ENCODE data around the gene SLC31A2.

The SLC31A2 gene

DNA sequence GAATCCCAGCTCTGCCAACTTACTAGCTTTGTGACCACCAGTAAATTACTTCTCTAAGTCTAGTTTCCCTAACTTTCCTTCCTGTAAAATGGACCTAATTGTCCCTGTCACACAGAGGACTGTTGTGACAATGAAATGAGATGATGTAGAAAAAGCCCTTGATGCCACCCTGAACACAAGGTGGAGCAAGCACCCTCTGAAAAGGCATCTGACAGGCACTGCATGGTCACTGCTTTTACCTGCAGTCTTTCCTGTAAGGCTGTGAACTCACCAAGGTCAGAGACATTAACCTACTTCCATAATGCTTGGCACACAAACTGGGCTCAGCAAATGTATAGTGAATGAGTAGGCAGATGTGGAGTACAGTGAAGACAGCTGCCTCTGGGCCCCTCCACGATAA, 6.1 kb downstream of the SLC31A2 start:
- H3K4me1 ChIP-seq (ENCODE audit: control extremely low read depth in 1 of 4, control insufficient read depth in 4 of 4, insufficient read depth in 4 of 4, low read length in 3 of 4): peaks cover 19 to 49% (median 37%) of the 10 kb centered on the region in 4 experiments
- H3K4me3 ChIP-seq (ENCODE audit: control insufficient read depth in 1 of 7, extremely low read depth in 1 of 7, insufficient read depth in 4 of 7, low read depth in 2 of 7, low read length in 6 of 7): no peak overlapping the region
- H3K27ac ChIP-seq (ENCODE audit: insufficient read depth in 1 of 2, low read depth in 1 of 2, low read length in 2 of 2, poor library complexity in 1 of 2, severe bottlenecking in 2 of 2): peak overlapping the region in 1 of 2 experiments; percentile 1
- H3K27me3 ChIP-seq (replicated peaks in 2 of 5; ENCODE audit: control insufficient read depth in 4 of 5, insufficient read depth in 5 of 5, low read length in 4 of 5): no peaks in the 10 kb centered on the region
- POLR2A ChIA-PET: no interaction called here
- peaks cover 7 to 36% (median 17%) of the 10 kb centered on the region in 4 experiments for H3K36me3 ChIP-seq (ENCODE audit: control insufficient read depth in 4 of 4, insufficient read depth in 4 of 4, low read length in 3 of 4)
- no peak for DNase-seq
- CTCF ChIA-PET: interaction anchor here (0.9 to 1.5 kb wide), 2 partner anchors 11 to 64 kb away, joined by 3 to 5 read pairs; partner anchors contain the start of genes FKBP15 and SLC31A1
- WGBS (ENCODE audit: insufficient coverage): 67% methylated on average over 1 of the region's 1 CpG
- no peaks in the 10 kb centered on the region for H3K9me3 ChIP-seq (ENCODE audit: control extremely low read depth in 1 of 5, control insufficient read depth in 4 of 5, insufficient read depth in 2 of 5, low read depth in 1 of 5, low read length in 4 of 5)

GRCh38 chr9:113158446-113158845, 7.6 kb downstream of the SLC31A2 start:
- H3K4me1 ChIP-seq (ENCODE audit: control extremely low read depth in 1 of 4, control insufficient read depth in 4 of 4, insufficient read depth in 4 of 4, low read length in 3 of 4): peaks cover 19 to 36% (median 29%) of the 10 kb centered on the region in 4 experiments
- ChIA-PET POLR2A (no interaction called here), CTCF (interaction anchor here (1.4 kb wide), 1 partner anchor 34 kb away, joined by 3 read pairs; no protein-coding TSS in a partner anchor)
- no peaks in the 10 kb centered on the region for H3K27me3 ChIP-seq (replicated peaks in 2 of 5; ENCODE audit: control insufficient read depth in 4 of 5, insufficient read depth in 5 of 5, low read length in 4 of 5)
- no peak overlapping the region for H3K4me3 ChIP-seq (ENCODE audit: control insufficient read depth in 1 of 7, extremely low read depth in 1 of 7, insufficient read depth in 4 of 7, low read depth in 2 of 7, low read length in 6 of 7)
- no peaks in the 10 kb centered on the region for H3K9me3 ChIP-seq (ENCODE audit: control extremely low read depth in 1 of 5, control insufficient read depth in 4 of 5, insufficient read depth in 2 of 5, low read depth in 1 of 5, low read length in 4 of 5)
- H3K27ac ChIP-seq (ENCODE audit: insufficient read depth in 1 of 2, low read depth in 1 of 2, low read length in 2 of 2, poor library complexity in 1 of 2, severe bottlenecking in 2 of 2): no peak overlapping the region
- WGBS (ENCODE audit: insufficient coverage): 96% methylated on average over 5 of the region's 5 CpGs
- H3K36me3 ChIP-seq (ENCODE audit: control insufficient read depth in 4 of 4, insufficient read depth in 4 of 4, low read length in 3 of 4): peaks cover 7 to 52% (median 27%) of the 10 kb centered on the region in 4 experiments
- no peak for DNase-seq

- DNase-seq: no peak
- no peak overlapping the region for H3K27ac ChIP-seq (ENCODE audit: insufficient read depth in 1 of 2, low read depth in 1 of 2, low read length in 2 of 2, poor library complexity in 1 of 2, severe bottlenecking in 2 of 2)
- H3K4me1 ChIP-seq (ENCODE audit: control extremely low read depth in 1 of 4, control insufficient read depth in 4 of 4, insufficient read depth in 4 of 4, low read length in 3 of 4): peaks cover 10 to 17% (median 15%) of the 10 kb centered on the region in 4 experiments
- WGBS (ENCODE audit: insufficient coverage): 40% methylated on average over 1 of the region's 3 CpGs
- H3K27me3 ChIP-seq (replicated peaks in 2 of 5; ENCODE audit: control insufficient read depth in 4 of 5, insufficient read depth in 5 of 5, low read length in 4 of 5): no peaks in the 10 kb centered on the region
- no peak overlapping the region for H3K4me3 ChIP-seq (ENCODE audit: control insufficient read depth in 1 of 7, extremely low read depth in 1 of 7, insufficient read depth in 4 of 7, low read depth in 2 of 7, low read length in 6 of 7)
- ChIA-PET CTCF (interaction anchor here (1.9 to 3.4 kb wide), 2 partner anchors 9 to 14 kb away, joined by 5 to 14 read pairs; partner anchors contain the start of gene SLC31A2), POLR2A (no interaction called here)
- H3K9me3 ChIP-seq (ENCODE audit: control extremely low read depth in 1 of 5, control insufficient read depth in 4 of 5, insufficient read depth in 2 of 5, low read depth in 1 of 5, low read length in 4 of 5): no peaks in the 10 kb centered on the region
- peaks cover 11 to 73% (median 42%) of the 10 kb centered on the region in 4 experiments for H3K36me3 ChIP-seq (ENCODE audit: control insufficient read depth in 4 of 4, insufficient read depth in 4 of 4, low read length in 3 of 4)
Observed at GRCh38 chr9:113160571-113160970, 9.8 kb downstream of the SLC31A2 start.

GRCh38 chr9:113163001-113163400, 12.2 kb downstream of the SLC31A2 start:
- Histone ChIP-seq H3K27me3 (replicated peaks in 2 of 5; ENCODE audit: control insufficient read depth in 4 of 5, insufficient read depth in 5 of 5, low read length in 4 of 5) (no peaks in the 10 kb centered on the region), H3K4me3 (ENCODE audit: control insufficient read depth in 1 of 7, extremely low read depth in 1 of 7, insufficient read depth in 4 of 7, low read depth in 2 of 7, low read length in 6 of 7) (no peak overlapping the region), H3K9me3 (ENCODE audit: control extremely low read depth in 1 of 5, control insufficient read depth in 4 of 5, insufficient read depth in 2 of 5, low read depth in 1 of 5, low read length in 4 of 5) (no peaks in the 10 kb centered on the region), H3K4me1 (ENCODE audit: control extremely low read depth in 1 of 4, control insufficient read depth in 4 of 4, insufficient read depth in 4 of 4, low read length in 3 of 4) (no peaks in the 10 kb centered on the region), H3K27ac (ENCODE audit: insufficient read depth in 1 of 2, low read depth in 1 of 2, low read length in 2 of 2, poor library complexity in 1 of 2, severe bottlenecking in 2 of 2) (no peak overlapping the region), H3K36me3 (ENCODE audit: control insufficient read depth in 4 of 4, insufficient read depth in 4 of 4, low read length in 3 of 4) (peaks cover 15 to 91% (median 63%) of the 10 kb centered on the region in 4 experiments)
- WGBS (ENCODE audit: insufficient coverage): 61% methylated on average over 3 of the region's 3 CpGs
- ChIA-PET POLR2A (no interaction called here), CTCF (interaction anchor here (1.1 to 3.4 kb wide), 4 partner anchors 10 to 14 kb away, joined by 3 to 14 read pairs (median 10); partner anchors contain the start of gene SLC31A2)
- no peak for DNase-seq

DNA sequence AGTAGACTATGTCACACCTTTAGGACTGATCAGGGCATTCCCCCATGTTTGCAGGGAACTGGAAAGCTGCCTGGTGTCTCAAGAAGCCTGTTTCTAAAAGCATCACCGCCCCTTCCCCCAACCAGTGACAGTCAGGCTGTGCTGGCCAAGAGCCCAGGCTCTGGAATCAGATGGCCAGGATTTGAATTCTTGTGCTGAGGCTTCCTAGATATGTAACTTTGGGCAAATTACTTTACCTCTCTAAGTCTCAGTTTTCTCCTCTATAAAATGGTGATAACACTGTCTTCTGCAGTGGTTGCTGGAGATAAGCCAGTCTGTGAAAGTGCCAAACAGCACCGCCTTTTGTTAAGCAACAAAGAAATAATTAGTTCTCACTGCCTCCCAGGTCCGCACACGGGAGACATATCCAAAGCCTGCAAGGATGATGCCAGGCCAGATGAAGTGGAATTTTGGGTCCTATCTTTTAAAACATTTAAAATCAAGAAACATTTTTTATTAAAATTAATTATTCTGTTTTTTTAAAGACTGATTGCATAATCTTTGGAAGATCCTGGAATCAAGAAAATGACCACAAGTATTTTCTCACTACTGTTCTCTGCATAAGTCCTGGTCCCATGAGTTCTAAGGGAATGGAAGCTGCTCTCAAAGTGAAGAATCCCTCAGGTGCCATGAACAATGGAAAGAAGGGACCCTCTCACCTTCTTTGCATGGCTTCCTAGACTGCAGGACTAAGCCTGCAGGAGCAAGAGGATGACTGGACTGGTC, 13.9 kb downstream of the SLC31A2 start:
- Histone ChIP-seq H3K36me3 (ENCODE audit: control insufficient read depth in 4 of 4, insufficient read depth in 4 of 4, low read length in 3 of 4) (peaks cover 15 to 94% (median 71%) of the 10 kb centered on the region in 4 experiments), H3K9me3 (ENCODE audit: control extremely low read depth in 1 of 5, control insufficient read depth in 4 of 5, insufficient read depth in 2 of 5, low read depth in 1 of 5, low read length in 4 of 5) (no peaks in the 10 kb centered on the region), H3K27ac (ENCODE audit: insufficient read depth in 1 of 2, low read depth in 1 of 2, low read length in 2 of 2, poor library complexity in 1 of 2, severe bottlenecking in 2 of 2) (no peak overlapping the region), H3K27me3 (replicated peaks in 2 of 5; ENCODE audit: control insufficient read depth in 4 of 5, insufficient read depth in 5 of 5, low read length in 4 of 5) (no peaks in the 10 kb centered on the region), H3K4me1 (ENCODE audit: control extremely low read depth in 1 of 4, control insufficient read depth in 4 of 4, insufficient read depth in 4 of 4, low read length in 3 of 4) (no peaks in the 10 kb centered on the region), H3K4me3 (ENCODE audit: control insufficient read depth in 1 of 7, extremely low read depth in 1 of 7, insufficient read depth in 4 of 7, low read depth in 2 of 7, low read length in 6 of 7) (no peak overlapping the region)
- CTCF ChIA-PET: interaction anchor here (3.0 kb wide), 1 partner anchor 9 kb away, joined by 13 read pairs; no protein-coding TSS in a partner anchor
- POLR2A ChIA-PET: no interaction called here
- no peak for DNase-seq
- WGBS (ENCODE audit: insufficient coverage): 73% methylated on average over 4 of the region's 4 CpGs

DNA sequence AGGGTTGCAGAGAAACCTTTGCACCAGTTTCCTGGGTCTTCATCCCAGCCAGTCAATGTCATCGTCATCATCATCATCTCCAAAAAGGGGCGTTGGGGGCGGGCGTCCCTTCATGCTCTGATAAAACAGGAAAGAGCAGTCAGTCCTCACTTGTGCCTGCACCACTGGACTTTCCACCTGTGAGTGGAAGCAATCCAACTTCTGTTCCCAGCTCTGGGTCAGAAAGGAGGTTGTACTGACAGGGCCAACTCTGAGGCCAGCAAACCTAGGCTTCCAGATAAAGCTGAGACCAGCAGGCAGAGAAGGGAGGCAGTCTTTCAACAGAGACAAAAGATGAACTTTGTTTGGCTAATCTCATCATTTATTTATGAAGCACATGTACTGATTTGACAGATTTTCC, 15.2 kb downstream of the SLC31A2 start:
- ChIA-PET POLR2A (no interaction called here), CTCF (interaction anchor here (1.3 kb wide), 1 partner anchor 14 kb away, joined by 5 read pairs; the partner anchor contains the start of gene SLC31A2)
- peaks cover 14 to 97% (median 80%) of the 10 kb centered on the region in 4 experiments for H3K36me3 ChIP-seq (ENCODE audit: control insufficient read depth in 4 of 4, insufficient read depth in 4 of 4, low read length in 3 of 4)
- no peak overlapping the region for H3K4me3 ChIP-seq (ENCODE audit: control insufficient read depth in 1 of 7, extremely low read depth in 1 of 7, insufficient read depth in 4 of 7, low read depth in 2 of 7, low read length in 6 of 7)
- no peaks in the 10 kb centered on the region for H3K27me3 ChIP-seq (replicated peaks in 2 of 5; ENCODE audit: control insufficient read depth in 4 of 5, insufficient read depth in 5 of 5, low read length in 4 of 5)
- no peak overlapping the region for H3K27ac ChIP-seq (ENCODE audit: insufficient read depth in 1 of 2, low read depth in 1 of 2, low read length in 2 of 2, poor library complexity in 1 of 2, severe bottlenecking in 2 of 2)
- 87% methylated on average over 4 of the region's 4 CpGs for WGBS (ENCODE audit: insufficient coverage)
- H3K4me1 ChIP-seq (ENCODE audit: control extremely low read depth in 1 of 4, control insufficient read depth in 4 of 4, insufficient read depth in 4 of 4, low read length in 3 of 4): no peaks in the 10 kb centered on the region
- no peaks in the 10 kb centered on the region for H3K9me3 ChIP-seq (ENCODE audit: control extremely low read depth in 1 of 5, control insufficient read depth in 4 of 5, insufficient read depth in 2 of 5, low read depth in 1 of 5, low read length in 4 of 5)
- DNase-seq: no peak

- Histone ChIP-seq H3K4me1 (ENCODE audit: control extremely low read depth in 1 of 4, control insufficient read depth in 4 of 4, insufficient read depth in 4 of 4, low read length in 3 of 4) (no peaks in the 10 kb centered on the region), H3K36me3 (ENCODE audit: control insufficient read depth in 4 of 4, insufficient read depth in 4 of 4, low read length in 3 of 4) (peaks cover 12 to 93% (median 77%) of the 10 kb centered on the region in 4 experiments), H3K9me3 (ENCODE audit: control extremely low read depth in 1 of 5, control insufficient read depth in 4 of 5, insufficient read depth in 2 of 5, low read depth in 1 of 5, low read length in 4 of 5) (no peaks in the 10 kb centered on the region), H3K27ac (ENCODE audit: insufficient read depth in 1 of 2, low read depth in 1 of 2, low read length in 2 of 2, poor library complexity in 1 of 2, severe bottlenecking in 2 of 2) (no peak overlapping the region), H3K4me3 (ENCODE audit: control insufficient read depth in 1 of 7, extremely low read depth in 1 of 7, insufficient read depth in 4 of 7, low read depth in 2 of 7, low read length in 6 of 7) (no peak overlapping the region), H3K27me3 (replicated peaks in 2 of 5; ENCODE audit: control insufficient read depth in 4 of 5, insufficient read depth in 5 of 5, low read length in 4 of 5) (no peaks in the 10 kb centered on the region)
- no peak for DNase-seq
- 100% methylated on average over 1 of the region's 5 CpGs for WGBS (ENCODE audit: insufficient coverage)
- CTCF ChIA-PET: no interaction called here
- POLR2A ChIA-PET: no interaction called here
Observed at GRCh38 chr9:113168809-113169208, 18.0 kb downstream of the SLC31A2 start.

Data from common myeloid progenitor, CD34-positive (primary cell).